ENCODE results near the gene CARTPT. TPM values are rescaled to one million over a fixed set of nuclear protein-coding genes. Genes with fewer than 3 reads are reported as not detected.

The CARTPT gene
- total RNA-seq, 2 experiments from 2014 or later = not detected

- Mint-ChIP-seq H3K4me1 (ENCODE audit: low read depth) (no peaks in the 10 kb centered on the region), H3K27ac (no peak overlapping the region), H3K9me3 (peaks cover 5% of the 10 kb centered on the region), H3K4me3 (no peak overlapping the region), H3K27me3 (peaks cover 44% of the 10 kb centered on the region), H3K36me3 (ENCODE audit: low read depth) (no peaks in the 10 kb centered on the region)
- Histone ChIP-seq H3K4me3 (ENCODE audit: low read length) (no peak overlapping the region), H3K4me1 (ENCODE audit: insufficient read depth, low read length) (no peaks in the 10 kb centered on the region), H3K36me3 (ENCODE audit: insufficient read depth, low read length) (no peaks in the 10 kb centered on the region), H3K9me3 (ENCODE audit: control insufficient read depth in 1 of 2, insufficient read depth in 1 of 2, low read length in 2 of 2) (no peaks in the 10 kb centered on the region), H3K27ac (ENCODE audit: low read depth in 1 of 2, low read length in 2 of 2) (no peak overlapping the region), H3K27me3 (ENCODE audit: control insufficient read depth in 1 of 2, insufficient read depth in 2 of 2, low read length in 2 of 2) (no peaks in the 10 kb centered on the region)
- CTCF ChIA-PET = no interaction called here
- no peak for DNase-seq
- POLR2A ChIA-PET = no interaction called here
- TF ChIP-seq CTCF (IDR thresholded peaks at IDR 0.05) = no peak
- ATAC-seq (ENCODE audit: poor library complexity) = no peak
- intact Hi-C loops (cut with DNase I, micrococcal nuclease) = no loop called here
These were observed 19.7 kb downstream of the CARTPT start for GRCh38 chr5:71738662-71739361.

GRCh38 chr5:71740015-71740753 lies 21.1 kb downstream of the CARTPT start:
- H3K27ac ChIP-seq (ENCODE audit: low read depth in 1 of 2, low read length in 2 of 2) = no peak overlapping the region
- peaks cover 5% of the 10 kb centered on the region for H3K9me3 Mint-ChIP-seq
- ATAC-seq (ENCODE audit: poor library complexity) (no peak), DNase-seq (no peak)
- no peak overlapping the region for H3K4me3 Mint-ChIP-seq
- no peaks in the 10 kb centered on the region for H3K27me3 ChIP-seq (ENCODE audit: control insufficient read depth in 1 of 2, insufficient read depth in 2 of 2, low read length in 2 of 2)
- peaks cover 44% of the 10 kb centered on the region for H3K27me3 Mint-ChIP-seq
- intact Hi-C loops (cut with DNase I, micrococcal nuclease) = no loop called here
- no peak overlapping the region for H3K4me3 ChIP-seq (ENCODE audit: low read length)
- no peak for TF ChIP-seq CTCF (IDR thresholded peaks at IDR 0.05)
- H3K36me3 ChIP-seq (ENCODE audit: insufficient read depth, low read length) = no peaks in the 10 kb centered on the region
- no peaks in the 10 kb centered on the region for H3K4me1 ChIP-seq (ENCODE audit: insufficient read depth, low read length)
- H3K27ac Mint-ChIP-seq = no peak overlapping the region
- CTCF ChIA-PET = no interaction called here
- H3K36me3 Mint-ChIP-seq (ENCODE audit: low read depth) = no peaks in the 10 kb centered on the region
- no peaks in the 10 kb centered on the region for H3K9me3 ChIP-seq (ENCODE audit: control insufficient read depth in 1 of 2, insufficient read depth in 1 of 2, low read length in 2 of 2)
- POLR2A ChIA-PET = no interaction called here
- H3K4me1 Mint-ChIP-seq (ENCODE audit: low read depth) = no peaks in the 10 kb centered on the region

- DNase-seq (no peak), ATAC-seq (ENCODE audit: poor library complexity) (no peak)
- Histone ChIP-seq H3K36me3 (ENCODE audit: insufficient read depth, low read length) (no peaks in the 10 kb centered on the region), H3K9me3 (ENCODE audit: control insufficient read depth in 1 of 2, insufficient read depth in 1 of 2, low read length in 2 of 2) (no peaks in the 10 kb centered on the region), H3K4me1 (ENCODE audit: insufficient read depth, low read length) (no peaks in the 10 kb centered on the region), H3K27me3 (ENCODE audit: control insufficient read depth in 1 of 2, insufficient read depth in 2 of 2, low read length in 2 of 2) (no peaks in the 10 kb centered on the region), H3K4me3 (ENCODE audit: low read length) (no peak overlapping the region), H3K27ac (ENCODE audit: low read depth in 1 of 2, low read length in 2 of 2) (no peak overlapping the region)
- POLR2A ChIA-PET = no interaction called here
- no peak overlapping the region for H3K27ac Mint-ChIP-seq
- no peaks in the 10 kb centered on the region for H3K4me1 Mint-ChIP-seq (ENCODE audit: low read depth)
- H3K27me3 Mint-ChIP-seq = peaks cover 35% of the 10 kb centered on the region
- no peaks in the 10 kb centered on the region for H3K36me3 Mint-ChIP-seq (ENCODE audit: low read depth)
- TF ChIP-seq CTCF (IDR thresholded peaks at IDR 0.05) = no peak
- no peak overlapping the region for H3K4me3 Mint-ChIP-seq
- CTCF ChIA-PET = no interaction called here
- intact Hi-C loops (cut with DNase I, micrococcal nuclease) = no loop called here
- H3K9me3 Mint-ChIP-seq = peaks cover 5% of the 10 kb centered on the region
These were observed 24.1 kb downstream of the CARTPT start for GRCh38 chr5:71743155-71743554.

Measured in CD4-positive, alpha-beta T cell (primary cell).